Jurkat, Clone E6-1 (cell line): Measurements from ENCODE around the gene FGF14.
"Not testable (repeated sequence)": the region's sequence is repeated elsewhere in the genome, so short reads cannot be mapped to it uniquely, and the experiment has no call there.

Experiments
- DNase-seq: peaks from one replicate; pipeline ENCODE4 v3.0.0-alpha.2; 2011; ENCODE audit warnings: low read depth, low spot score
- H3K4me3 ChIP-seq: 2 replicates; pipeline ENCODE4 v1.5.1; 2011; ENCODE audit warnings: mild to moderate bottlenecking, low read length, control low read depth, moderate library complexity

FGF14 gene

GRCh38 chr13:101875091-101875490 lies 526.8 kb downstream of the FGF14 start:
- no peak for DNase-seq
- H3K4me3 ChIP-seq, result no peak overlapping the region

- DNase-seq, result no peak
- no peak overlapping the region for H3K4me3 ChIP-seq
Observed at GRCh38 chr13:101869553-101869952, 532.3 kb downstream of the FGF14 start.

- no peak for DNase-seq
- no peak overlapping the region for H3K4me3 ChIP-seq
Observed at GRCh38 chr13:101868585-101869469, 533.0 kb downstream of the FGF14 start.

GRCh38 chr13:101866889-101867581 lies 534.8 kb downstream of the FGF14 start:
- H3K4me3 ChIP-seq, result no peak overlapping the region
- DNase-seq, result no peak

GRCh38 chr13:101858860-101859259 lies 543.0 kb downstream of the FGF14 start:
- DNase-seq, result no peak
- no peak overlapping the region for H3K4me3 ChIP-seq

- no peak overlapping the region for H3K4me3 ChIP-seq
- DNase-seq, result no peak
Observed at GRCh38 chr13:101846701-101847100, 555.1 kb downstream of the FGF14 start.

- H3K4me3 ChIP-seq, result no peak overlapping the region
- no peak for DNase-seq
Observed at GRCh38 chr13:101846249-101846648, 555.6 kb downstream of the FGF14 start.

GRCh38 chr13:101845245-101846020 lies 556.4 kb downstream of the FGF14 start:
- DNase-seq, result no peak
- H3K4me3 ChIP-seq, result no peak overlapping the region

GRCh38 chr13:101841698-101842097 lies 560.1 kb downstream of the FGF14 start:
- no peak for DNase-seq
- H3K4me3 ChIP-seq, result no peak overlapping the region

GRCh38 chr13:101838323-101838722 lies 563.5 kb downstream of the FGF14 start:
- DNase-seq, result no peak
- H3K4me3 ChIP-seq, result no peak overlapping the region

GRCh38 chr13:101837778-101838177 lies 564.1 kb downstream of the FGF14 start:
- not testable (repeated sequence) for DNase-seq, H3K4me3 ChIP-seq

- H3K4me3 ChIP-seq, result no peak overlapping the region
- DNase-seq, result no peak
Observed at GRCh38 chr13:101837288-101837687, 564.6 kb downstream of the FGF14 start.

- no peak overlapping the region for H3K4me3 ChIP-seq
- DNase-seq, result no peak
Observed at GRCh38 chr13:101835920-101836319, 565.9 kb downstream of the FGF14 start.

GRCh38 chr13:101833671-101834070 lies 568.2 kb downstream of the FGF14 start:
- H3K4me3 ChIP-seq, result no peak overlapping the region
- no peak for DNase-seq

GRCh38 chr13:101830035-101830434 lies 571.8 kb downstream of the FGF14 start:
- no peak for DNase-seq

GRCh38 chr13:101829484-101829883 lies 572.4 kb downstream of the FGF14 start:
- no peak for DNase-seq
- H3K4me3 ChIP-seq, result no peak overlapping the region

More at GRCh38 chr13:101830035-101830434, 571.8 kb downstream of the FGF14 start:
- H3K4me3 ChIP-seq, result no peak overlapping the region

GRCh38 chr13:101828119-101828518 lies 573.7 kb downstream of the FGF14 start:
- no peak for DNase-seq
- no peak overlapping the region for H3K4me3 ChIP-seq

- no peak overlapping the region for H3K4me3 ChIP-seq
- DNase-seq, result no peak
Observed at GRCh38 chr13:101817898-101818297, 584.0 kb downstream of the FGF14 start.

GRCh38 chr13:101811881-101812280 lies 590.0 kb downstream of the FGF14 start:
- DNase-seq, result no peak
- no peak overlapping the region for H3K4me3 ChIP-seq
